Measurements from ENCODE around the gene DPYD.

DPYD gene

GRCh38 chr1:97721221-97721620 is 199.6 kb downstream of the DPYD start:
- H3K27ac ChIP-seq: no peak overlapping the region
- TF ChIP-seq ZFX (IDR thresholded peaks at IDR 0.05): no peak
- no peak for TF ChIP-seq CTCF (conservative IDR thresholded peaks at IDR 0.05)

GRCh38 chr1:97712980-97713379 is 207.9 kb downstream of the DPYD start:
- TF ChIP-seq ZFX (IDR thresholded peaks at IDR 0.05) (no peak), CTCF (conservative IDR thresholded peaks at IDR 0.05) (no peak)
- no peak overlapping the region for H3K27ac ChIP-seq

GRCh38 chr1:97711858-97712257 is 209.0 kb downstream of the DPYD start:
- no peak for TF ChIP-seq ZFX (IDR thresholded peaks at IDR 0.05)
- no peak overlapping the region for H3K27ac ChIP-seq

GRCh38 chr1:97693601-97694000 is 227.2 kb downstream of the DPYD start:
- TF ChIP-seq CTCF (conservative IDR thresholded peaks at IDR 0.05) (no peak), ZFX (IDR thresholded peaks at IDR 0.05) (no peak)
- no peak overlapping the region for H3K27ac ChIP-seq

DNA sequence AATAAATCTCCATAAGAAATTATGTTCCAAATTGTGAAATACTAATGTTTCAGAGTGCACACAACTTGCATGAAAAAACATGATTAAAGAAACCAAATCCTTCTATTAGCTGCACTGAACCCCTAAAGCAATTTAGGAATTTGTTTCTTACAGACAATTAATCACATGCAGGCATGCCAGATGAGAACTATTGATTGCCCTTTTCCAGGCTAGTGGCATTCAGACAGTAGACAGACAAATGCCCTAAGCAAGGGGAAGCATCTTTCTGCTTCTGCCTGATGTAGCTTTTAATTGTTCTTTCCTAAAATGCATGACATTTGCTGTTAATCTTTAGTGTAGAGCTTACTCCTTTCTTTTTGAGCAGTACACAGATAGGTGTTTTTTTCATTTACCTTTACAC is 229.5 kb downstream of the DPYD start:
- TF ChIP-seq CTCF (conservative IDR thresholded peaks at IDR 0.05) (no peak), ZFX (IDR thresholded peaks at IDR 0.05) (no peak)
- H3K27ac ChIP-seq: no peak overlapping the region

DNA sequence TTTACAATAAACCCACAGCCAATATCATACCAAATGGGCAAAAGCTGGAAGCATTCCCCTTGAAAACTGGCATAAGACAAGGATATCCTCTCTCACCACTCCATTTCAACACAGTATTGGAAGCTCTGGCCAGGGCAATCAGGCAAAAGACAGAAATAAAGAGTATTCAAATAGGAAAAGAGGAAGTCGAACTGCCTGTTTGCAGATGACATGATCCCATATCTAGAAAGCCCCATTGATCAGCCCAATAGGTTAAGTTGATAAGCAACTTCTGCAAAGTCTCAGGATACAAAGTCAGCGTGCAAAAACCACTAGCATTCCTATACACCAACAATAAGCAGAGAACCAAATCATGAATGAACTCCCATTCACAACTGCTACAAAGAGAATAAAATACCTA is 235.5 kb downstream of the DPYD start:
- TF ChIP-seq ZFX (IDR thresholded peaks at IDR 0.05) (no peak), CTCF (conservative IDR thresholded peaks at IDR 0.05) (no peak)
- H3K27ac ChIP-seq: no peak overlapping the region

DNA sequence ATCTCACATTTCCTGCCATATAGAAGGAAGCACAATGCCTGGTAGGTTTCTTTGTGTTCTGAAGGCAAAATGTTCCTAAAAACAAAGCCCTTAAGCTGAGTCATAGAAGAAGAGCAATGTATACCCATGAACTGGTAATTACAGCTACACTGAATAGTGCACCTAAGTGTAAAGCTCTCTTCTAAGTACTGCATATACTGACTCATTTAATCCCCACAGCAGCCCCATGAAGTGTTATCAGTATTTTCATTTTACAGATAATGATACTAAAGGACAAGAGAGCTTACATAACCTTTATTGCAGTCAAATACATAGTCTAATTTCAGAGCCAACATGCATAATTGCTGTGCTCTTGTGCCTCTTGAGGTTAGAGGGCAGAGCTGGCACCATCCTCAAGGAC is 239.9 kb downstream of the DPYD start:
- no peak for TF ChIP-seq CTCF (conservative IDR thresholded peaks at IDR 0.05)
- no peak for TF ChIP-seq ZFX (IDR thresholded peaks at IDR 0.05)
- no peak overlapping the region for H3K27ac ChIP-seq

- TF ChIP-seq ZFX (IDR thresholded peaks at IDR 0.05) (no peak), CTCF (conservative IDR thresholded peaks at IDR 0.05) (no peak)
- H3K27ac ChIP-seq: no peak overlapping the region
Measured at GRCh38 chr1:97680470-97680869, 240.4 kb downstream of the DPYD start.

Measured in C4-2B (cell line).